Medulla oblongata (tissue), 1 donor: Measurements from ENCODE around the gene PSORS1C2.
A peak's percentile ranks its signal among the peaks of the same experiment; 100 is the strongest.
"Not testable (repeated sequence)": the region's sequence is repeated elsewhere in the genome, so short reads cannot be mapped to it uniquely, and the experiment has no call there.

ENCODE experiments used
- DNase-seq: peaks from one replicate; pipeline ENCODE4 v3.0.0-alpha.2; 2015; ENCODE audit errors: extremely low spot score

Gene PSORS1C2

DNA sequence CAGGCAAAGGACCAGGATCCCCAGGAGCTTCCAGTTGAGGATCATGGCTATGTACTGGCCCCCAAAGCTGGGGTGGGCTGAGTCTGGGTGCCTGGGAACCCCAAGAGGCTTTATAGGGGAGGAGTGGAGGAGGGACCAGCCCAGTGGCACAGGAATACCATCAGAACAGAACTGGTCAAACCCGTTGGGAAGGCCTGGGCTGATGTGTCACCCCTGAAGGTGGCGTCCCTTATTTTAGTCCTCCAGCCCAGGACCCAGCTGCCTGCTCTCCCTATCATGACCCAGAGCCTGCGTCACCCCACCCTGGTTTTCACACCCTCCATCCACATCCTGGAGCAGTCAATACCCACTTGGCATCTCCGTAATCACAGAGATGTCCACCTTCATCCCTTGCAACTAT, at the start of gene PSORS1C2:
Gene PSORS1C2, minus strand, starts transcription at position 85 of the 400 bp plus-strand sequence. Its CDS starts 40 bp downstream, at position 45.
- no peak for DNase-seq

DNA sequence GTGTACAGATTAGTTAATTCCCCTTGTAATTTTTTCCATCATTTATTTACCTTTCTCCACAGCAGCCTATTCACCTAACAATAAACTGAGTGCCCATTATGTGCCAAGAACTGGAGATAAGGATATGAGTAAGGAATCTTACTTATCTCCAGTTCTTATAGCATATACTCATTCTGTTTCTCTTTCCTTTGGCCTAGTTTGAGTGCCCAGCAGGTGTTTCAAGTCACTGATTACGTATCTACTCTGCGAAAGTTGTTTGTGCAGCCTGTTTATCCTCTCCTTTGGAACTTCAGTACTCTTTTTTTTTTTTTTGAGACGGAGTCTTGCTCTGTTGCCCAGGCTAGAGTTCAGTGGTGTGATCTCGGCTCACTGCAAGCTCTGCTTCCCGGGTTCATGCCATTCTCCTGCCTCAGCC, 48.9 kb upstream of the PSORS1C2 start:
- DNase-seq, result no peak

DNA sequence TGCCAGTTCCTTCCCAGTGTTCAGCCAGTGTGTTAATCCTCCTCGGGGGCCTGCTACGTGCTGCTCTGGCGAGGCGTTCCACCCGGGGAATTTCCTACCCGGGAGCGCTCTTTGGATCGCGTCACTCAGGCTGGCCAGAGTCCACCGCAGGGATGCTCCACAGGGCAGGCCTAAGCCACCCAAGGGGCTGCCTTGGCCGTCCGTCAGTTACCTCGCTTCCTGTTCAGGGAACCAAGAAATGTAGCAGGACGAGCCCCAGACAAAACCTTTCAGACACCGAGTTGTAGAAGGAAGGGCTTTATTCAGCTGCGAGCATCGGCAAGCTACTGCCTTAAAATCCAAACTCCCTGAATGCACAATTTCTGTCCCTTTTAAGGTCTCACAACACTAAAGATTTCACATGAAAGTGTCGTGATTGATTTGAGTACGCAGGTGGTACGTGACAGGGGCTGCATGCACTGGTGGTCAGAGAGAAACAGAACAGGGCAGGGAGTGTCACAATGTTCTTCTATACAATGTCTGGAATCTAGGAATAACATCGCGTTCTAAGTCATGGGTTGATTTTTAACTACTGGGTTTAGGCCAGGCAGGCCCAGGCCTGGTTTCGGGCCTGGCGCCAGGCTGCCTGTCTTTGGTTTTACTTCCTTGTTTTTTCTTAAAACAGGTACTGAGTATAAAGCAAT, 47.3 kb upstream of the PSORS1C2 start:
- DNase-seq, result no peak

DNA sequence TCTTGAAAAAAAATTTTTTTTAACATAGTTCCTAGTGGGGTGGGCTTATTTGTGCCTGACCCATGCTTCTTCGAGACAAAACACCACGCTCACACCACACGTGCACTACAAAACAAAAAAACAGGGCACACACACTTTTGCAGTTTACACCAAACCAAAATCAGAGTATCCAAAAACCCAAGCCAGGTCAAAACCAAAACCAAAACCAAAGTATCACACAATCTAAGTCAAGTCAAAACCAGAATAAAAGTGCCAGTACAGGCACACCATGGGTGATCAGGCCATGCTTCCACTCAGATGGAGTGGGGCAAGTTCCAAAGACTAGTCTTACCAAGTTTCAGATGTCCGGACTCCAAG, 46.8 kb upstream of the PSORS1C2 start:
- not testable (repeated sequence) for DNase-seq

DNA sequence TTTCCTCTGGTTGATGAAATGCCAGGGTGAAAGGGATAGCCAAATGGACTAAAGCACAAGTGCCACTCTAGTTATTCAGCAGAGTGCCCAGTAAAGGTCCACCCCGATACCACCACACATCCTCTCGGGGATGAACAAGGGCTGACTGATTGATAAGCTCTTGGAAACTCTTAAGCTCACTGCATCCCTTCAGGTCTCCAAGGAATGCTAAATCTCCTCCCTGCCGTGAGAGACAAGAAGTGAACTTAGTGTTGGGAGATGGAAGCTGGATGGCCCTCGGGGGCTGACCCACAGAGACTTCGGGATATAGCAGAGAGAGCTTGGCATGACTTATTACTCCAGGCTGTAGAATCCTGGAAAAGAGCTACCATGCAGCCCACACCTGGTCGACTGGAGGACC, 45.0 kb upstream of the PSORS1C2 start:
- not testable (repeated sequence) for DNase-seq

DNA sequence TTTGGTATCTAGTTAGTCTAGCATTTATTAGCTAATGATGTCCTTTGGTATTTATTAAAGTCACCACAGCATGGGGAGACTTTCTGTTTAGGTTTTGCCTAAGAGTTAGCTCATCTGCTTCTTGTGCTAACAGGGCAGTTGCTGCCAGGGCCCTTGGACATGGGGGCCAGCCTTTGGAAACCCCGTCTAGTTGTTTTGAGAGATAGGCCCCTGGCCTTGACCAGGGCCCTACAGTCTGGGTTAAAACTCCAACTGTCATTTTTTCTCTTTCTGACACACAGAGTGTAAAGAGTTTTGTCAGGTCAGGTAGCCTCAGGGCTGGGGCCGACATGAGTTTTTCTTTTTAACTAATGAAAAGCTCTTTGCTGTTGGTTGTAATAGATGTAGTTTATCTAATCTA, 44.4 kb upstream of the PSORS1C2 start:
- not testable (repeated sequence) for DNase-seq

DNA sequence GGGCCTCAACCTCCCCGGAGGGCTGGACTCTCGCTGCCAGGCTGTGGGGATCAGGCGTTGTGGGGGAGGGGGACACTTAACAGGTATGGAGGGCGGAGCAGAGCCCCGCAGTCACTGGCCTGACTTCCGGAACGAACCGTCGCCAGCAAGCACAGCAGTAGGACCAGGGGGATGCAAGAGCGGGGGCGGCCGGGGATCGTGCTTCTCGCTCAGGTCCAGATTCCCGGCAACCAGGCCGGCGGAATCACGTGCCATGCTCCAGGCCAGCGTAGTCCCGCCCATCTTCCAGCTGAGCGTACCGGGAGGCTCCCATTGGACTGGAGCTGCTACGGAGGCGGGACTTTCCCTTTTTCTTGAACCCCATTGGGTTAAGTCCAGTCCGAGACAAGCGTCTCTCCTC, 41.6 kb upstream of the PSORS1C2 start:
- peak; percentile 67 for DNase-seq

DNA sequence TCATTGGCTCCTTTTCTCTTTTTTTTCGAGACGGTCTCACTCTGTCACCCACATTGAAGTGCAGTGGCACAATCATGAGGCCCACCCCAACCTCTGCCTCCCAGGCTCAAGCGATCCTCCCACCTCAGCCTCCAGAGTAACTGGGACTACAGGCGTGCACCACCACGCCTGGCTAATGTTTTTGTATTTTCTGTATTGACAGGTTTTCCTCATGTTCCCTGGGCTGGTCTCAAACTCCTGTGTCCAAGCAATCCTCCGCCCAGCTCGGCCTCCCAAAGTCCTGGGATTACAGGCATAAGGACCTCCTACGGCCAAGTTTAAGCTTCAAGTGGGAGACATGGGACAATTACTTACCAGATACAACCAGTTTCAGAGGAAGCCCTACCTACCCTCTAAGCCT, 41.0 kb upstream of the PSORS1C2 start:
- DNase-seq, result no peak

DNA sequence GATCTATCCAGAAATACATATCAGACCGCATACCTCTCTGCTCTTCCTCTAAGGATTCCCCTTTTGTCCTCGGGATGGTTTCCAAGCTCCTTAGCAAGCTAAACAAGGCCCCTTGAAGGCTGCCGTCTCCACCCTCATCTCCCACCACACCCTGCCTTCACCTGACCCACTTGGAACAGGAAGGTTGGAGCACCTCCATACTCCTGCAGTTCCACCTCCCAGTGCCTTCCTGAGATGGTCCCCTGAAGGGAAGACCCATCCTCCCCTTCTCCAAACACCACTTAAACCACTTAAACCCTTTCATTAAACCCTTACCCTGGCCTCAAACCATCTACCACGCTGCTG, 40.1 kb upstream of the PSORS1C2 start:
- DNase-seq, result no peak

DNA sequence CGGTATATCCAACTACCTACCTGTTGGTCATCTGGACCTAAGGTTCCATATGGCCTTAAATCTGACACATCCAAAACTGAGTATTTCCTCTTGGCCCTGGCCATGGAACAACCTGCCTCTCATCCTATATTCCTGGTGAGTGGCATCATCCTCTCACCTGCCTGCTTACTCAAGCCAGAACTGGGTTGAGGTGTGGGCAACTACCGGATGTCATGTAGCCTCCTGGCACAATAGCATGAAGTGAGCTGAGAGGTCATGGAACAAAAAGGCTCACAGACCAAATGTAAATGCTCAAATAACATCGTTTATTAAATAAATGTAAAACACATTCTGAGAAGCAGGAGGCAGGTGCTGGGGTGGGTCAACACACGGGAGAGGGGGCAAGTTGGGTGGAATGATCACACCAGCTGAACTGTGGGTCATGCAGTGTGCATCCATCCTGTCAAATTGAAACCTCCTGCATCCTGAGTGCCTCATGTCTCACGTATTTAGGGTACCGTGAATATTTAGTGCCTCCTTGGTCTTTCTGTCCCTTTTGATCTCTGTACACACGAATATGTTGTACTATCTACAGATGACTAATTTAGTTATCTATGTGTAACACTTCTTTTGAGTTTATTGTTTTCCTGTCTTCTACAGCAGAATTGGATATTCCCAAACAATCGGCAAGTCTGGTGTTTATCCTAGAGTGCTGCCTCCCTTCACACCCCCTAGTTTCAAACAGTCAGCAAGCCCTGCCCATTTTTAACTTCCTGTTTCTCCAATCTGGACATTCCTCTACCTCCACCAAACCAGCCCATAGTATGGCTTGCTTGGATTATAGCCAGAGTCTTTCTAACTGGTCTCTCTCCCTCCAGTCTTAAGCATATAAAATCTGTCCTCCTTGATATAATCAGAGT, 39.5 kb upstream of the PSORS1C2 start:
- DNase-seq, result no peak

DNA sequence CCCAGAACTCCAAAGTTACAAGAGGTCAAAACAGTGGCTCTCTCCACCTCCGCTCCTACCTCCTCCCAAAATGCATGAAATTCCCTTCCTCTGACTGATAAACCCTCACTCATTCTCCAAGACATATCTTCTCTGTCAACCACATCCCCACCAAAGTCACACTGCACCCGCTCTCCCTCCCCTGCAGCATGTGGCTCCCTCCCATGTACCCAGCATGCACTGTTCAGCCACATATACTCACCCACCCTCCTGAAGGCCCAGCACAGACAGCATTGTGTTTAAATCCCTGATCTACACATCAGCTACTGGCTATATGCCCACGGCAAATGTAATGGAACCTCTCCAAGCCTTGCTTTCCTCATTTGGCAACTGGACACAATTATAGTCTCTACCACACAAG, 37.1 kb upstream of the PSORS1C2 start:
- no peak for DNase-seq

DNA sequence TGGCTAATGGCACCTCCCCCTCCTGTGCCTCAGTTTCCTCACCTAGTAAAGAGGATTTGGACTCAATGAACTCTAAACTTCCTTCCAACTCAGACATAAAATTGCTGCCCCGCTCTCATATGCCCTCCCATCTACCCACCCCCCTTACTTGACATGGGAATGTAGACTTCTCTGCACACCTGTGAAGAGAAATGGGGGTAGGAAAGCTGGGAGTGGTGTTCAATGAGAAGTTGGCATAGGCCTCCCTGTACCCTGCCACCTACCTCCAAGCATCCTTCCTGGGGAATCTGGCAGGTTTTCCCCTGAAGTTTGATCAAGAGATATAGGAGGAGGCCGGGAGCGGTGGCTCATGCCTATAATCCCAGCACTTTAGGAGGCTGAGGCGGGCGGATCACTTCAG, 35.5 kb upstream of the PSORS1C2 start:
- DNase-seq, result no peak

DNA sequence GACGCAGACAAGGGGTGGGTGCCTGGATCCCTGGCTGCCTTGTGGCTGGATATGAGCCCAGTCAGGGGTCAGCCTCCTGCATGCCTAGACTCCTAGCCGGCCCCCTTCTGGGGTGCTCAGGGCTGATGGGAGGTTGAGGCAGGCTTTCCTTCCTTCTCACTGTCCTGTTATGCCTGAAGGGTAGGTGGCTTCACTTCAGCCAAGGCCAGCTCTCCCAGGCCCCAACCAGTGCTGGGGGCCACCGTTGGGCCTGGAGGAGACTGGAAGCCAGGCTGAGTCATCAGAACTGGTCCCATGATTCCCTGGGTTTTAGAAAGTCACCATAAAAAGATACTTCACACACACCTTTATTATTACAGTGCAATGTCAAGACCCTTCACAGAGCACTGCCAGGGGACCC, 34.5 kb upstream of the PSORS1C2 start:
- no peak for DNase-seq

DNA sequence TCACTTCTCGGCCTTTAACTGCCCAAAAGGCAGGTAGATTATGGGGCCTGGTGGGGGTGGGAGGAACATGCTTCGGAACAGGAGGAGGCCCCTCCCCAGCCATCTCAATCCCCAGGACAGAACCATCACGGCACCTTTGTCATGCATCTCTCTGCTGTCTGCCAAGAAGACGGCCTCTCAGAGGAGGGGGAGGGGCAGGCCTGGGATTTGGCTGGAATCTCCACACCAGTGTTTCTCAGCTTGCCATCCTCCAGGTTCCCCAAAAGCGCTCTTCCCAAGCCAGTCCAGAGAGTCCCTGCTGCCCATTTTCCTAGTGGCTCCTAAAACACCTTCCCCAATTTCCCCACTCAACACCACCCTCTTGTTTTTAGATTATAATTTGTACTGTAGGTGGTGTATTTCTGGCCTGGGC, 34.1 kb upstream of the PSORS1C2 start:
- no peak for DNase-seq

DNA sequence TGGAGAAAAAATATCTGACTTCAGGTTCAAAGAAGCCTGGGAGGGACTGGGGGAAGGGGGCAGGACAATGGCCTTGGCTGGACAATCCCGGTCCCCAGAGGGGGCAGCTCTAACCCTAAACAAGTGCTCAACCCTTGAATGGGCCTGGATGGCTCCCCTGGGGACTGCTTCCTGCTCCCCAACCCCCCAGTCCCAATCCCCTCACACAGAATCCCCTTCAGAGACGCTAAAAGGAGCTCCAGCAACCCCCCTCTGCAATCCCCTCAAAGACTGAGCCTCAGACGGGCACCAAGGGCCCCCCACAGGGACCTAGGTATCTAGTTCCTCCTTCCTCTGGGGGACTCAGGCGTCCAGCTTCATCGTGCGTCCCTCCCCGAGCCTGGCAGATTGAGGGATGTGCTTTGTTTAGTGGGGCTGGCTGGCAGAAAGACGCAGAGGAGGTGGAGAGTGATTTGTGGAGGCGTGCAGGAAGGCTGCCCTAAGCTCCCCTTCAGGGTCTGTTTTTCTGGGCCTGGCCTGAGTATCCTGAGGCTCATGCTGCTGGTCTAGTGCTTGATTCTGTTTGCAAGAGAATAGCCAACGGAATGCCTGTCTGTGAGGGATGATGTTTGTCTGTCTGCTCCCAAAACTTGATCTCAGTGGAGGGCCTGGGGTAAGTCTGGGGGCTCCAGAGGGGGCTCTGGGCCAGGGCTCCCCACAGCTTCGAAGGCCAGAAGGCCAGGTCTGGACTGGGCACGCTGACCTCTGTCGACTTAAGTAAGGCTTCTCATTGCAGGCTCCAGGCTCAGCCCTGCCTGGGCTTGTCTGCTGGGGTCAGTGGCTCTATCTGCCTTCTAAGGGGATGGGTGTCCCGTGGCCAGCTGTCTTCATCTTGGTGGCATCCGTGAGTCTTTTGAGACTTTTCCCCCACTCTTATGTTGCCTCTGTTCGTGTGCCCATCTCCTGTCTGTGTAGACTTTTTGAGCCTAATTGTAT, 33.4 kb upstream of the PSORS1C2 start:
- DNase-seq, result no peak

DNA sequence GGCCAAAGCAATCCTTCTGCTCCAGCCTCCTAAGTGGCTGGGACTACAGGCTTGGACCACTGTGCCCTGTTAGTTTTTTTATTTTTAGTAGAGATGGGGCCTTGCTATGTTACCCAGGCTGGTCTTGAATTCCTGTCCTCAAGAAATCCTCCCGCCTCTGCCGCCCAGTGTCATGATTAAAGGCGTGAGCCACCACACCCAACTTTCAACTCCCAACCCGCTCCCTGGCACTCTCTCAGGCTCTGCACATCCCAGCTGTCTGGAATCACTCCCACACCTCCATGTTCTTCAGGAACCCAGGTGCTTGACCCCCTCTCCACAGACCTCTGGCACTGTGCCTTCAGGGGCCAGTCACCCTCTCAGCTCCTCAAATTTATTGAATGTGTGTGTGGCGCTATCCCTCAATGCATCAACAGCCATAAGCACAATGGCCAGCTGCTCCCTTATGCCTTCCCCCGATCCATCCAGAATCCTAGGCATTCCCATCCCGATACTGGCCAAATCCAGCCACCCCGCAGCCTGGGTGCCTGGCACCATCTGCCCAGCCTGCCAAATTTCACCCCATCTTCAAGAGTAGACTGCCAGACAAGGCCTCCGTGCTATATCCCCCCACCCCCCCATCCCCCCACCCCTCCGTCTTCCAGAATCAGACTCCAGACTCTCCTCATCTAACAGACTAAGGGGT, 32.3 kb upstream of the PSORS1C2 start:
- no peak for DNase-seq

DNA sequence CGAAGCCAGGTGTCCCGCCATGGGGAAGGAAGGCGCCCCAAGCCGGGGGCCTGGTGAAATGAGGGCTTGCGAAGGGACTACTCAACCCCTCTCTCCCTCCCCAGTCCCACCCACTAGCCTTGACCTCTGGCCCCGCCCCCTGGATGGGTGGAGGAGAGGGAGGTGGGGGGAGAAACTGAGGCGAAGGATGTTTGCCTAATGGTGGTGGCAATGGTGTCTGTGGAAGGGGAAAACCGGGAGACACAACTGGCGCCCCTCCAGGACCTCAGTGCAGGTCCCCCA, 31.7 kb upstream of the PSORS1C2 start, which contains the start of gene POU5F1:
Gene POU5F1, minus strand, starts transcription at position 83 of the 282 bp plus-strand sequence. Its CDS starts 62 bp downstream, at position 21.
- no peak for DNase-seq

DNA sequence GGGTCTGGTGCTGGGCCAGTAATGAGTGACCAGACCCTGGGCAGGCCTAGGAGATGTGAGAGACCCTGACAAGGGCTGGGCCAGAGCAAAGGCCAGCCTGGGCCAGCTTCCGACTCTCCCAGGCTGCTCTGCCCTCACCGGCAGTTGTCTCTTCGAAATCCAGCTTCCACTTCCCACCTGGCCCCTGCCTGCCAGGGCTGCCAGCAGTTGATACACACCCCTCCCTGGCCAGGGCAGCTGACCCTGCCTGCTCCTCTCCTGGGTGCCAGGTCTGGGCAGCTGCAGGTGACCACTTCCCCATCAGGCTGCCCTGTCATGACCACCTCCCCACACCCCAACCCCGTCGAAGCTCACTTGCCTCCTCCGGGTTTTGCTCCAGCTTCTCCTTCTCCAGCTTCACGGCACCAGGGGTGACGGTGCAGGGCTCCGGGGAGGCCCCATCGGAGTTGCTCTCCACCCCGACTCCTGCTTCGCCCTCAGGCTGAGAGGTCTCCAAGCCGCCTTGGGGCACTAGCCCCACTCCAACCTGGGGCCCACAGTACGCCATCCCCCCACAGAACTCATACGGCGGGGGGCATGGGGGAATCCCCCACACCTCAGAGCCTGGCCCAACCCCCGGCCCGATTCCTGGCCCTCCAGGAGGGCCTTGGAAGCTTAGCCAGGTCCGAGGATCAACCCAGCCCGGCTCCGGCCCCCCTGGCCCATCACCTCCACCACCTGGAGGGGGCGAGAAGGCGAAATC, 31.2 kb upstream of the PSORS1C2 start:
- DNase-seq, result not testable (repeated sequence)

DNA sequence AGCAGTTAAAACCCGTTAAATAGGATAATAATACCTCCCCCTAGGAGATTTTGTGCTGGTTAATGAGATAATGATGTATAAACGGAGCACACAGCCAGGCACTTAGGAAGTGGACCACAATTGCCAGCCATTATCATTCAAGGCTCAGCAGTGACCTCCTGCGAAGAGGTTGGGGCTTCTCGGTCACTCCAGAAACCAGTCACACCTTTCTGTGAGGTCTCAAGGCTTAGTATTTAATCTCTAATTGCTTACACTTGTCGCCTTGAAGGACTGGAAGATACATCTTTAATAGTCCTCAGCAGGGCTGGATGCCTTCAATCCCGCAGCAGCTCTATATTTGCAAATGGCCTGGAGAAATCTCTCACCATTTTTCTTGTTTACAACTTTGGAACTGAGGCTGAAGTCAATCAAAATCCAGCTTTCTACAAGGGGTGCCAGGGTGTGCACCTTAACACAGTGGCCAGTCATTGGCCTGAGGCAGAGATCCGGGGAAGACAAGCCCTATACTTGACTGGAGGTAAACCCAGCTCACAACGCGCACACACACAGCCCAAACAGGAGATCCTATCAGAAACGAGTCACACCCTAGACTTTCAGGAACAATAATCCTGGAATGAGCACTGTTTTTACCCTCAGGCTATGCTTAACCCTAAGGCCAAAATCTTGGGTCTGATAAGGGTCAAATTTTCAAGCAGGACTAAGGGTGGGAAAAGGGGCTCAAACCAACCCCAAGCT, 30.4 kb upstream of the PSORS1C2 start:
- no peak for DNase-seq

DNA sequence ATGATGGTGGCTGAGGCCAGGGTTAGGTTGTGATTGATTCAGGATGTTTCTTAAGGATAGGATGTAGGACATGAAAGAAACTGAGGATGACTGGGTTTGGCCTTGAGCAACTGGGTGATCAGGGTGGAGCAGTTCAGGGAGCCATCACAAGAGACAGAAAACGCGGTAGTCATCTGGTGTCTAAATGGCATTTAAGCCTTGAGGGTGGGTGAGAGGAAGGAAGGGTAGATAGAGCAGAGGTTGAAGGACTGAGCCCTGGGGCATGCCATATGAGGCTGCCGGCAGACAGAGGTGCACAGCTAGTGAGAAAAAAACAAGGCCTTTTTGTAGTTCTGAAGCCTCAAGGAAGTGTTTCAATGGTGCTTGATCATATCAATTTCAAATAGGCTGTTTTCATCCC, 29.7 kb upstream of the PSORS1C2 start:
- no peak for DNase-seq
